Hematopoietic multipotent progenitor cell treated with erythropoietin and hydrocortisone succinate and interleukin-3 and kit ligand, for 8 days (in vitro differentiated cells): ENCODE data around the gene FAM174C.
"Not testable (repeated sequence)": the region's sequence is repeated elsewhere in the genome, so short reads cannot be mapped to it uniquely, and the experiment has no call there.

Experiments used
- DNase-seq: peaks from one replicate; pipeline ENCODE4 v3.0.0-alpha.2; 2015

Gene FAM174C

GRCh38 chr19:1288833-1289685 lies 13.7 kb downstream of the FAM174C start:
- no peak for DNase-seq

- DNase-seq, result no peak
Measured at GRCh38 chr19:1289686-1290025, 14.3 kb downstream of the FAM174C start.

GRCh38 chr19:1290196-1290702 lies 14.9 kb downstream of the FAM174C start:
- no peak for DNase-seq

- DNase-seq, result no peak
Measured at GRCh38 chr19:1290703-1291651, 15.6 kb downstream of the FAM174C start.

GRCh38 chr19:1291761-1292418 lies 16.6 kb downstream of the FAM174C start:
- DNase-seq, result no peak

GRCh38 chr19:1292419-1293151 lies 17.3 kb downstream of the FAM174C start:
- DNase-seq, result no peak

GRCh38 chr19:1293782-1294604 lies 18.7 kb downstream of the FAM174C start:
- DNase-seq, result no peak

- DNase-seq, result no peak
Measured at GRCh38 chr19:1294688-1295087, 19.4 kb downstream of the FAM174C start.

- no peak for DNase-seq
Measured at GRCh38 chr19:1295169-1296012, 20.1 kb downstream of the FAM174C start.

GRCh38 chr19:1296078-1296477 lies 20.7 kb downstream of the FAM174C start:
- no peak for DNase-seq

GRCh38 chr19:1296575-1297271 lies 21.4 kb downstream of the FAM174C start:
- DNase-seq, result no peak

- no peak for DNase-seq
Measured at GRCh38 chr19:1298235-1298634, 22.9 kb downstream of the FAM174C start.

- no peak for DNase-seq
Measured at GRCh38 chr19:1299801-1300200, 24.5 kb downstream of the FAM174C start.

- no peak for DNase-seq
Measured at GRCh38 chr19:1300744-1301490, 25.6 kb downstream of the FAM174C start.

GRCh38 chr19:1302533-1303239 lies 27.4 kb downstream of the FAM174C start:
- no peak for DNase-seq

- no peak for DNase-seq
Measured at GRCh38 chr19:1304197-1304924, 29.0 kb downstream of the FAM174C start.

- DNase-seq, result not testable (repeated sequence)
Measured at GRCh38 chr19:1305354-1305753, 30.0 kb downstream of the FAM174C start.

GRCh38 chr19:1307320-1307719 lies 32.0 kb downstream of the FAM174C start:
- no peak for DNase-seq
